ENCODE results near the gene SLC17A9. TPM values are rescaled to one million over a fixed set of nuclear protein-coding genes. Genes with fewer than 3 reads are reported as not detected.

Gene SLC17A9
- total and polyA plus RNA-seq, 3 experiments from 2014 or later = 1.0 to 26.8 (median 26.4) TPM

DNA sequence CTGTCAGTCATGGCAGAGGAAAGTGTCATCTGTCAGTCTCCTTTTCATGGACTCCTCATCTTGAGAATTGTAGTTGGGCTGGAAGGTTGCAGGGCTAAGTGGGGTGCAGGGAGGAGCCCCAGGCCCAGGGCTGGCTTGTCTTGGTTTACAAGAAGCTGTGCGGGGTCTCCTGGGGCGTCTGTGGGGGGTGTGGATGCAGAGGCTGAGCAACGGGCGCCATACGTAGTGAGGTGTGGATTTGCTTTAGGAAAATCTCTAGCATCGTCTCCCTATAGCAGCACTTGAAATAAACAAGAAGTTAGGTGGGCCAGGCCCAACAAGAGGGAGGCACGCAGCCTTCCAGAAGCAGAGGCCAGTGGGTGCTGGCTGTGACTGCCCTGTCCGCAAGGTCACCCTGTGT is 1.8 kb upstream of the SLC17A9 start:
- Mint-ChIP-seq H3K4me1 (peaks cover 21 to 35% (median 34%) of the 10 kb centered on the region in 3 donors), H3K4me3 (peak overlapping the region in 1 of 7 donors; percentile 24), H3K27me3 (no peaks in the 10 kb centered on the region), H3K9me3 (no peaks in the 10 kb centered on the region), H3K27ac (peak overlapping the region in 2 of 8 donors; percentile 38 to 63), H3K36me3 (peaks cover 0 to 50% (median 8%) of the 10 kb centered on the region in 3 donors)
- ChIA-PET CTCF (interaction anchor here (2.9 kb wide), 1 partner anchor 22 kb away, joined by 9 read pairs; no protein-coding TSS in a partner anchor), POLR2A (no interaction called here)
- Histone ChIP-seq H3K27me3 (ENCODE audit: insufficient read depth, low read length, poor library complexity, severe bottlenecking) (no peaks in the 10 kb centered on the region), H3K27ac (ENCODE audit: low read depth, low read length) (no peak overlapping the region), H3K4me3 (ENCODE audit: low read length) (no peak overlapping the region), H3K9me3 (ENCODE audit: low read length) (no peaks in the 10 kb centered on the region), H3K4me1 (ENCODE audit: insufficient read depth, low read length) (peaks cover 37% of the 10 kb centered on the region), H3K36me3 (ENCODE audit: insufficient read depth, low read length) (peaks cover 20% of the 10 kb centered on the region)
- peak in 1 of 5 donors; percentile 32 for DNase-seq

- H3K4me3 ChIP-seq (ENCODE audit: low read length) = no peak overlapping the region
- POLR2A ChIA-PET = no interaction called here
- H3K27me3 ChIP-seq (ENCODE audit: insufficient read depth, low read length, poor library complexity, severe bottlenecking) = no peaks in the 10 kb centered on the region
- H3K4me1 ChIP-seq (ENCODE audit: insufficient read depth, low read length) = peaks cover 37% of the 10 kb centered on the region
- Mint-ChIP-seq H3K4me1 (peaks cover 21 to 35% (median 34%) of the 10 kb centered on the region in 3 donors), H3K36me3 (peaks cover 0 to 45% (median 8%) of the 10 kb centered on the region in 3 donors), H3K9me3 (no peaks in the 10 kb centered on the region), H3K4me3 (peak overlapping the region in 4 of 7 donors; percentile 19 to 63 (median 54)), H3K27ac (peak overlapping the region in 4 of 8 donors; percentile 57 to 93 (median 69)), H3K27me3 (no peaks in the 10 kb centered on the region)
- H3K9me3 ChIP-seq (ENCODE audit: low read length) = no peaks in the 10 kb centered on the region
- H3K27ac ChIP-seq (ENCODE audit: low read depth, low read length) = no peak overlapping the region
- peak in 1 of 5 donors; percentile 39 for DNase-seq
- CTCF ChIA-PET = interaction anchor here (2.9 kb wide), 1 partner anchor 21 kb away, joined by 9 read pairs; no protein-coding TSS in a partner anchor
- H3K36me3 ChIP-seq (ENCODE audit: insufficient read depth, low read length) = peaks cover 15% of the 10 kb centered on the region
Measured at GRCh38 chr20:62951143-62951895, 1.2 kb upstream of the SLC17A9 start.

DNA sequence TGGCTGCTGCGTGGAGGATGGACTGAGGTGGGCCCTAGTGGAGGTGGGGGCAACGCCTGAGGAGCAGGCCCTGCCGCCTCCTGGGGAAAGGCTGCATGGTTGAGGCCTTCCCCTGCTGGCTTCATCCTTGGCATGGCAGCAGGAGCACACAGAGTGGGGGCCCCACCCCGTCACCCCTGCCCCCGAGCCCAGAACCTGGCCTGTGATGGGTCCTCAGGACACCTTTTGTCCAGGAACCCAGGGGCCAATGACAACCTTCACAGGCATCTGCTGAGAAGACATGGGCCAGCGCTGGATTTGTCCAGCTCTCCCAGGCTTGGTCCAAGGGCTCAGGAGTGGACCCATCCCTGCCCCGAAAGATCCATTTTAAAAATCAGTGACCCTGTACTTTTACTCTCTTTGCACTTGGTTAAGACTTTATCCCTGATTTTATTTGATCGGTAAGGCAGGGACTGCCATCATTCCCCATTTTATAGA is 575 bp upstream of the SLC17A9 start:
- Mint-ChIP-seq H3K4me3 (peak overlapping the region in 5 of 7 donors; percentile 35 to 81 (median 61)), H3K36me3 (peaks cover 0 to 38% (median 5%) of the 10 kb centered on the region in 3 donors), H3K4me1 (peaks cover 21 to 35% (median 34%) of the 10 kb centered on the region in 3 donors), H3K9me3 (no peaks in the 10 kb centered on the region), H3K27me3 (no peaks in the 10 kb centered on the region), H3K27ac (peak overlapping the region in 7 of 8 donors; percentile 29 to 88 (median 58))
- H3K27ac ChIP-seq (ENCODE audit: low read depth, low read length) = peak overlapping the region; percentile 2
- H3K4me1 ChIP-seq (ENCODE audit: insufficient read depth, low read length) = peaks cover 37% of the 10 kb centered on the region
- no peak for DNase-seq
- peaks cover 8% of the 10 kb centered on the region for H3K36me3 ChIP-seq (ENCODE audit: insufficient read depth, low read length)
- no peaks in the 10 kb centered on the region for H3K27me3 ChIP-seq (ENCODE audit: insufficient read depth, low read length, poor library complexity, severe bottlenecking)
- no peak overlapping the region for H3K4me3 ChIP-seq (ENCODE audit: low read length)
- CTCF ChIA-PET = interaction anchor here (1.2 kb wide), 1 partner anchor 25 kb away, joined by 5 read pairs; no protein-coding TSS in a partner anchor
- H3K9me3 ChIP-seq (ENCODE audit: low read length) = no peaks in the 10 kb centered on the region
- POLR2A ChIA-PET = no interaction called here

- Mint-ChIP-seq H3K27ac (peak overlapping the region; percentile 88 to 98 (median 95)), H3K4me3 (peak overlapping the region; percentile 79 to 92 (median 82)), H3K4me1 (peaks cover 21 to 34% (median 29%) of the 10 kb centered on the region in 3 donors), H3K27me3 (no peaks in the 10 kb centered on the region), H3K36me3 (peaks cover 0 to 26% (median 0%) of the 10 kb centered on the region in 3 donors), H3K9me3 (no peaks in the 10 kb centered on the region)
- DNase-seq = peak in 1 of 5 donors; percentile 46
- peak overlapping the region; percentile 63 for H3K27ac ChIP-seq (ENCODE audit: low read depth, low read length)
- ChIA-PET POLR2A (interaction anchor here (1.0 to 3.1 kb wide), 4 partner anchors 15 to 150 kb away, joined by 4 to 27 read pairs (median 6); partner anchors contain the start of gene GID8), CTCF (interaction anchor here (1.1 to 2.7 kb wide), 10 partner anchors 15 to 82 kb away, joined by 4 to 15 read pairs (median 6); partner anchors contain the start of genes DIDO1 and GID8)
- H3K4me1 ChIP-seq (ENCODE audit: insufficient read depth, low read length) = peaks cover 37% of the 10 kb centered on the region
- H3K4me3 ChIP-seq (ENCODE audit: low read length) = peak overlapping the region; percentile 52
- no peaks in the 10 kb centered on the region for H3K9me3 ChIP-seq (ENCODE audit: low read length)
- H3K27me3 ChIP-seq (ENCODE audit: insufficient read depth, low read length, poor library complexity, severe bottlenecking) = no peaks in the 10 kb centered on the region
- no peaks in the 10 kb centered on the region for H3K36me3 ChIP-seq (ENCODE audit: insufficient read depth, low read length)
Measured at GRCh38 chr20:62952968-62953838, 694 bp downstream of the SLC17A9 start.

- Histone ChIP-seq H3K27me3 (ENCODE audit: insufficient read depth, low read length, poor library complexity, severe bottlenecking) (no peaks in the 10 kb centered on the region), H3K27ac (ENCODE audit: low read depth, low read length) (peak overlapping the region; percentile 63), H3K36me3 (ENCODE audit: insufficient read depth, low read length) (no peaks in the 10 kb centered on the region), H3K4me1 (ENCODE audit: insufficient read depth, low read length) (peaks cover 37% of the 10 kb centered on the region), H3K4me3 (ENCODE audit: low read length) (peak overlapping the region; percentile 52), H3K9me3 (ENCODE audit: low read length) (no peaks in the 10 kb centered on the region)
- CTCF ChIA-PET = interaction anchor here (0.8 to 2.7 kb wide), 13 partner anchors 16 to 82 kb away, joined by 3 to 15 read pairs (median 6); partner anchors contain the start of genes DIDO1 and GID8
- POLR2A ChIA-PET = interaction anchor here (0.7 to 3.1 kb wide), 8 partner anchors 10 to 149 kb away, joined by 3 to 27 read pairs (median 4); partner anchors contain the start of gene GID8
- H3K4me1 Mint-ChIP-seq = peaks cover 21 to 34% (median 29%) of the 10 kb centered on the region in 3 donors
- H3K4me3 Mint-ChIP-seq = peak overlapping the region; percentile 79 to 92 (median 82)
- DNase-seq = peak; percentile 62 to 85 (median 83)
- no peaks in the 10 kb centered on the region for H3K27me3 Mint-ChIP-seq
- no peaks in the 10 kb centered on the region for H3K9me3 Mint-ChIP-seq
- H3K27ac Mint-ChIP-seq = peak overlapping the region; percentile 88 to 98 (median 95)
- peaks cover 0 to 18% (median 0%) of the 10 kb centered on the region in 3 donors for H3K36me3 Mint-ChIP-seq
Measured at GRCh38 chr20:62953839-62954703, 1.6 kb downstream of the SLC17A9 start.

- Mint-ChIP-seq H3K9me3 (no peaks in the 10 kb centered on the region), H3K4me1 (peaks cover 22 to 38% (median 24%) of the 10 kb centered on the region in 3 donors), H3K36me3 (peaks cover 0 to 1% (median 0%) of the 10 kb centered on the region in 3 donors), H3K4me3 (peak overlapping the region in 1 of 7 donors; percentile 12), H3K27ac (peak overlapping the region in 3 of 8 donors; percentile 42 to 97 (median 89)), H3K27me3 (no peaks in the 10 kb centered on the region)
- ChIA-PET CTCF (interaction anchor here (0.6 to 2.0 kb wide), 6 partner anchors 17 to 147 kb away, joined by 3 to 13 read pairs (median 4); no protein-coding TSS in a partner anchor), POLR2A (interaction anchor here (0.6 to 3.1 kb wide), 5 partner anchors 18 to 44 kb away, joined by 3 to 27 read pairs (median 5); partner anchors contain the start of gene GID8)
- H3K9me3 ChIP-seq (ENCODE audit: low read length) = no peaks in the 10 kb centered on the region
- no peaks in the 10 kb centered on the region for H3K27me3 ChIP-seq (ENCODE audit: insufficient read depth, low read length, poor library complexity, severe bottlenecking)
- H3K4me3 ChIP-seq (ENCODE audit: low read length) = no peak overlapping the region
- H3K36me3 ChIP-seq (ENCODE audit: insufficient read depth, low read length) = no peaks in the 10 kb centered on the region
- peaks cover 37% of the 10 kb centered on the region for H3K4me1 ChIP-seq (ENCODE audit: insufficient read depth, low read length)
- no peak overlapping the region for H3K27ac ChIP-seq (ENCODE audit: low read depth, low read length)
- peak in 1 of 5 donors; percentile 40 for DNase-seq
Measured at GRCh38 chr20:62955519-62956386, 3.2 kb downstream of the SLC17A9 start.
